HepG2 (cell line): ENCODE data around the gene MAP1LC3A. TPM values are rescaled to one million over a fixed set of nuclear protein-coding genes. Genes with fewer than 3 reads are reported as not detected.

Experiments used
- HMGA1 ChIP-seq: sonication (generic); formaldehyde crosslinking; conservative IDR thresholded peaks from 2 replicates; pipeline ENCODE4 v1.4.0; 2020; ENCODE audit warnings: missing genetic modification reagents
- MYC ChIP-seq: sonication (generic); formaldehyde crosslinking; IDR thresholded peaks from 2 replicates; pipeline ENCODE4 v1.9.0; 2021; ENCODE audit warnings: missing genetic modification reagents, borderline replicate concordance
- RBM22 ChIP-seq: fragments of 200-400 bp; formaldehyde crosslinking; optimal IDR thresholded peaks from 2 replicates; pipeline ENCODE3; 2017; ENCODE audit warnings: mild to moderate bottlenecking, low read length, moderate library complexity
- STAT5B ChIP-seq: sonication (generic); formaldehyde crosslinking; IDR thresholded peaks from 2 replicates; pipeline ENCODE4 v1.4.0; 2020; ENCODE audit warnings: missing genetic modification reagents
- ZBTB38 ChIP-seq: sonication (generic); formaldehyde crosslinking; IDR thresholded peaks from 2 replicates; pipeline ENCODE4 v1.5.1; 2020; ENCODE audit warnings: mild to moderate bottlenecking, missing genetic modification reagents
- ZNF337 ChIP-seq: sonication (generic); formaldehyde crosslinking; IDR thresholded peaks from 2 replicates; pipeline ENCODE4 v1.5.1; 2020; ENCODE audit warnings: missing genetic modification reagents, low read depth, mild to moderate bottlenecking, borderline replicate concordance
- ZNF354B ChIP-seq: sonication (generic); formaldehyde crosslinking; IDR thresholded peaks from 2 replicates; pipeline ENCODE4 v1.8.0; 2022; ENCODE audit warnings: mild to moderate bottlenecking, missing genetic modification reagents
- ZNF761 ChIP-seq: sonication (generic); formaldehyde crosslinking; conservative IDR thresholded peaks from 2 replicates; pipeline ENCODE4 v1.4.0; 2020; ENCODE audit warnings: mild to moderate bottlenecking, missing genetic modification reagents
- polyA plus RNA-seq, 8 experiments: library from polyadenylated mRNA; depleted of rRNA in 3 of 8; stranded (reverse) in 7 of 8; unstranded in 1 of 8; fragments of >200 nt; fragmentation: Illumina TruSeq in 4 of 8; extraction: Trizol in 4 of 8; gene quantifications; 2 replicates each; pipeline versions ENCODE4 v1.2.1 to v1.2.3, GENCODE V29; 2011 to 2016; ENCODE audit warnings: low read depth in 4 of 8, missing spikeins in 1 of 8, mixed read lengths in 1 of 8; ENCODE audit not compliant: insufficient read depth in 1 of 8
- total RNA-seq, 5 experiments: library from RNA; depleted of rRNA; stranded (reverse); fragments of >200 nt; fragmentation: Illumina TruSeq; extraction: Trizol; gene quantifications; 2 replicates each; pipeline ENCODE4 v1.2.3, GENCODE V29; 2016; ENCODE audit warnings: low read depth in 1 of 5
- TF ChIP-seq, protein P1 (sequence below): sonication (generic); formaldehyde crosslinking; IDR thresholded peaks from 2 replicates; pipeline ENCODE4 v1.4.0; 2020; ENCODE audit warnings: missing genetic modification reagents
- TF ChIP-seq, protein P2 (sequence below): sonication (generic); formaldehyde crosslinking; IDR thresholded peaks from 2 replicates; pipeline ENCODE4 v1.5.1; 2020; ENCODE audit warnings: mild to moderate bottlenecking, missing genetic modification reagents, moderate library complexity

MAP1LC3A gene
- total and polyA plus RNA-seq, 2 of the 13 experiments (the other 11 are each of a cell fraction or from before 2014, with no cell fraction given) = not detected

DNA sequence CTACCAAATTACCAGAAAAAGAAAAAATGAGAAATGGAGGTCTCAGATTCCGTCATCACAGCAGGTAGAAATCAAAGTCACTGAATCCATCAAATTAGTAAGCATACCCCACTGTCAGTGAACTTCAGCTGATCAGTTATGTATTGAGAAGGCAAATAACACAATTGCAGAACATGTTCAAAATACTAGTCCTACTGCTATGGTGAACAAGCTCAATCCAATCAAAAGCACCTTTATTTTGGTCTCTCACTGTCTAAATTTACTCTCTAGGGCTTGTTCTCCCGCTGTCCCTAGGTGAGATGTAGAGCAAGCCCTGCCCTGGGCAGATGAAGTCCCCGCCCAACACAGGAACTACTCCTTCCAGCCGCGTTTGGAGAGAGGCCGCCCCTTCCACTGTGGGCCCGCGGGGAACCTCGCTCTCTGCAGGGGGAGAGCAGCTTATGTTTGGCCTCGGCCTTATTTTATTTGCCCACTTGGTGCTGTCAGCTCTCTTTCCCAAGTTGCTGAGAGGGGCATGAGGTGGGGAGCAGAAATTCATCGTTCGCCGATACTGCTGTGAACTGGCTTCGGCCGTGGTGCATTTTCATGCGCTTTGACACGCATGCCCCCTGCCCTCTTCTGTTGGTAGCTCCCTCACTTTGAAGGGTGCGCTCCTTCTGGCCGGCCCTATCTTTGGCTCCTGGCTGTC is 14.3 kb upstream of the MAP1LC3A start (continued):
- TF ChIP-seq, protein P1, sequence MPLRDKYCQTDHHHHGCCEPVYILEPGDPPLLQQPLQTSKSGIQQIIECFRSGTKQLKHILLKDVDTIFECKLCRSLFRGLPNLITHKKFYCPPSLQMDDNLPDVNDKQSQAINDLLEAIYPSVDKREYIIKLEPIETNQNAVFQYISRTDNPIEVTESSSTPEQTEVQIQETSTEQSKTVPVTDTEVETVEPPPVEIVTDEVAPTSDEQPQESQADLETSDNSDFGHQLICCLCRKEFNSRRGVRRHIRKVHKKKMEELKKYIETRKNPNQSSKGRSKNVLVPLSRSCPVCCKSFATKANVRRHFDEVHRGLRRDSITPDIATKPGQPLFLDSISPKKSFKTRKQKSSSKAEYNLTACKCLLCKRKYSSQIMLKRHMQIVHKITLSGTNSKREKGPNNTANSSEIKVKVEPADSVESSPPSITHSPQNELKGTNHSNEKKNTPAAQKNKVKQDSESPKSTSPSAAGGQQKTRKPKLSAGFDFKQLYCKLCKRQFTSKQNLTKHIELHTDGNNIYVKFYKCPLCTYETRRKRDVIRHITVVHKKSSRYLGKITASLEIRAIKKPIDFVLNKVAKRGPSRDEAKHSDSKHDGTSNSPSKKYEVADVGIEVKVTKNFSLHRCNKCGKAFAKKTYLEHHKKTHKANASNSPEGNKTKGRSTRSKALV (CRISPR knock-in tag) = no peak
- TF ChIP-seq STAT5B (no peak), HMGA1 (no peak), ZNF354B (CRISPR knock-in tag) (no peak), ZBTB38 (CRISPR knock-in tag) (peak; percentile 92), RBM22 (peak; percentile 62), ZNF337 (CRISPR knock-in tag) (no peak), MYC (CRISPR knock-in tag) (no peak), ZNF761 (CRISPR knock-in tag) (no peak)
- TF ChIP-seq, protein P2, sequence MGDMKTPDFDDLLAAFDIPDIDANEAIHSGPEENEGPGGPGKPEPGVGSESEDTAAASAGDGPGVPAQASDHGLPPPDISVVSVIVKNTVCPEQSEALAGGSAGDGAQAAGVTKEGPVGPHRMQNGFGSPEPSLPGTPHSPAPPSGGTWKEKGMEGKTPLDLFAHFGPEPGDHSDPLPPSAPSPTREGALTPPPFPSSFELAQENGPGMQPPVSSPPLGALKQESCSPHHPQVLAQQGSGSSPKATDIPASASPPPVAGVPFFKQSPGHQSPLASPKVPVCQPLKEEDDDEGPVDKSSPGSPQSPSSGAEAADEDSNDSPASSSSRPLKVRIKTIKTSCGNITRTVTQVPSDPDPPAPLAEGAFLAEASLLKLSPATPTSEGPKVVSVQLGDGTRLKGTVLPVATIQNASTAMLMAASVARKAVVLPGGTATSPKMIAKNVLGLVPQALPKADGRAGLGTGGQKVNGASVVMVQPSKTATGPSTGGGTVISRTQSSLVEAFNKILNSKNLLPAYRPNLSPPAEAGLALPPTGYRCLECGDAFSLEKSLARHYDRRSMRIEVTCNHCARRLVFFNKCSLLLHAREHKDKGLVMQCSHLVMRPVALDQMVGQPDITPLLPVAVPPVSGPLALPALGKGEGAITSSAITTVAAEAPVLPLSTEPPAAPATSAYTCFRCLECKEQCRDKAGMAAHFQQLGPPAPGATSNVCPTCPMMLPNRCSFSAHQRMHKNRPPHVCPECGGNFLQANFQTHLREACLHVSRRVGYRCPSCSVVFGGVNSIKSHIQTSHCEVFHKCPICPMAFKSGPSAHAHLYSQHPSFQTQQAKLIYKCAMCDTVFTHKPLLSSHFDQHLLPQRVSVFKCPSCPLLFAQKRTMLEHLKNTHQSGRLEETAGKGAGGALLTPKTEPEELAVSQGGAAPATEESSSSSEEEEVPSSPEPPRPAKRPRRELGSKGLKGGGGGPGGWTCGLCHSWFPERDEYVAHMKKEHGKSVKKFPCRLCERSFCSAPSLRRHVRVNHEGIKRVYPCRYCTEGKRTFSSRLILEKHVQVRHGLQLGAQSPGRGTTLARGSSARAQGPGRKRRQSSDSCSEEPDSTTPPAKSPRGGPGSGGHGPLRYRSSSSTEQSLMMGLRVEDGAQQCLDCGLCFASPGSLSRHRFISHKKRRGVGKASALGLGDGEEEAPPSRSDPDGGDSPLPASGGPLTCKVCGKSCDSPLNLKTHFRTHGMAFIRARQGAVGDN (CRISPR knock-in tag) = peak; percentile 15; the same call in 1 of the 2 replicates
